HEK293 (cell line): ENCODE measurements around the gene SREBF2.

Experiments used
- CTCF ChIA-PET: fragments of 350-600 bp; formaldehyde crosslinking; extraction: SDS; loops from one replicate; lab custom pipeline; 2021; ENCODE audit warnings: antibody characterized with exemption; lab: Yijun Ruan, JAX
- POLR2A ChIA-PET: fragments of 300-600 bp; formaldehyde crosslinking; extraction: SDS; loops from one replicate; lab custom pipeline; 2020; ENCODE audit warnings: antibody characterized with exemption, inconsistent platforms; lab: Yijun Ruan, JAX
- H3K27ac ChIP-seq: fragments of 200-500 bp; sonication (Bioruptor generic); 2 replicates; pipeline ENCODE4 v1.5.1; 2014; ENCODE audit warnings: low read depth, low read length, control low read depth, inconsistent platforms; ENCODE audit errors: extremely low read depth
- H3K36me3 ChIP-seq, 2 experiments: fragments of 200-500 bp in 1 of 2; sonication (Bioruptor generic) in 1 of 2; 1 replicate in 1 of 2; 2 replicates in 1 of 2; pipeline ENCODE4 v1.5.1; 2014 to 2017; ENCODE audit warnings: inconsistent platforms in 2 of 2, low read length in 2 of 2; ENCODE audit not compliant: control insufficient read depth in 2 of 2, insufficient read depth in 1 of 2
- H3K4me1 ChIP-seq: fragments of 200-500 bp; sonication (Bioruptor generic); 2 replicates; pipeline ENCODE4 v1.5.1; 2014; ENCODE audit warnings: mild to moderate bottlenecking, low read length, inconsistent platforms; ENCODE audit not compliant: control insufficient read depth, insufficient read depth
- H3K4me3 ChIP-seq: 2 replicates; pipeline ENCODE4 v1.5.1; 2011; ENCODE audit warnings: low read depth, mild to moderate bottlenecking, control low read depth, low read length, moderate library complexity
- H3K9me3 ChIP-seq: fragments of 200-500 bp; sonication (Bioruptor generic); 2 replicates; pipeline ENCODE4 v1.5.1; 2014; ENCODE audit warnings: low read depth, low read length, inconsistent platforms; ENCODE audit not compliant: control insufficient read depth, insufficient read depth
- GLIS2 ChIP-seq: fragments of 450-650 bp; formaldehyde crosslinking; IDR thresholded peaks from 2 replicates; pipeline ENCODE4 v1.5.1; 2016; ENCODE audit warnings: missing biosample characterization, missing genetic modification characterization
- WT1 ChIP-seq: fragments of 450-650 bp; formaldehyde crosslinking; IDR thresholded peaks from 2 replicates; pipeline ENCODE4 v1.5.1; 2016; ENCODE audit warnings: missing biosample characterization, missing genetic modification characterization
- ZBTB20 ChIP-seq: fragments of 450-650 bp; formaldehyde crosslinking; IDR thresholded peaks from 2 replicates; pipeline ENCODE4 v1.5.1; 2016; ENCODE audit warnings: missing biosample characterization, missing genetic modification characterization
- ZNF48 ChIP-seq: fragments of 450-650 bp; formaldehyde crosslinking; IDR thresholded peaks from 2 replicates; pipeline ENCODE4 v1.5.1; 2016; ENCODE audit warnings: missing biosample characterization, missing genetic modification characterization
- ZNF621 ChIP-seq: fragments of 450-650 bp; formaldehyde crosslinking; IDR thresholded peaks from 2 replicates; pipeline ENCODE4 v1.5.1; 2017; ENCODE audit warnings: missing biosample characterization, missing genetic modification characterization
- TF ChIP-seq, protein P1 (sequence below): sonication (generic); formaldehyde crosslinking; IDR thresholded peaks from 2 replicates; pipeline ENCODE4 v1.8.1; 2022; ENCODE audit warnings: mild to moderate bottlenecking, moderate library complexity, missing genetic modification reagents
- TF ChIP-seq, protein P2 (sequence below): fragments of 450-650 bp; formaldehyde crosslinking; IDR thresholded peaks from 2 replicates; pipeline ENCODE4 v1.5.1; 2016; ENCODE audit warnings: missing biosample characterization, missing genetic modification characterization
- TF ChIP-seq, protein P3 (sequence below): fragments of 450-650 bp; formaldehyde crosslinking; IDR thresholded peaks from 2 replicates; pipeline ENCODE4 v1.5.1; 2016; ENCODE audit warnings: missing biosample characterization, missing genetic modification characterization
- TF ChIP-seq, protein P4 (sequence below): fragments of 450-650 bp; formaldehyde crosslinking; IDR thresholded peaks from 2 replicates; pipeline ENCODE4 v1.5.1; 2017; ENCODE audit warnings: missing biosample characterization, missing genetic modification characterization
- TF ChIP-seq, protein P5 (sequence below): fragments of 450-650 bp; formaldehyde crosslinking; IDR thresholded peaks from 2 replicates; pipeline ENCODE4 v1.5.1; 2017; ENCODE audit warnings: missing biosample characterization, missing genetic modification characterization

SREBF2 gene

DNA sequence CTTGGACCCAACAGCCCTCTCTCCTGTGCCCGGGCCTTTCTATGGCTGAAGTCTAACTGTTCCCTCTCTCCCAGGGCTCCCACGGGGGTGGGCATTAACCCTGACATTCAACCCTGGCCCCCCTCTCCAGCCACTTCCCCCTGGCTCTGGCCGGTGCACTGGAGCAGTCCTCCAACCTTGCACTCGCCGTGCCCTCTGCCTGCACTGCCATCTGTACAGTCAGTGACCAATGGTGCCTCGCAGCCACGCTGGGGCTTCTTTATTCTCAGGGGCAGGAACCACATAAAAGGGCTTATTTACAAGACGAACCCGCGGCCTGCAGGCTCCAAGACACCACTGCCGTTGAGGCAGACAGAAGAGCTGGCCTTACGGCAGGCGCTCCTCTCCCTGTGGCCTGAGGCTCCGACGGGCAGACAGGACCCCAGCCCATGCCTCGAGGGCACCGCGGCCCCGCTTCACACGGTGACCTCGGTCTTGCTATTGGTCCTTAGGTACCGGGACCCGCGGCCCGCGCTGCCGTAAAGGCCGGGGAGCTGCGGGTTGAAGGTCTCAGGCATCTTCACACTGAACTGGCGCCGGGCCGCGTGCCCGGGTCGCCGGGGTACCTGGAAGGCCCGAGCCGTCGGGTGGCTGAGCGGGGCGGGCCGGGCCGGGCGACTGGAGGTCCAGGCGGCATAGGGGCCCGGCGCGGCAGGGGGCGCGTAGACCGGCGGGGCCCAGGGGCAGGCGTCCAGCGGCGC, 76.6 kb downstream of the SREBF2 start:
- peaks cover 0 to 33% of the 10 kb centered on the region in 2 experiments; a peak in 1 of 3 replicates for H3K36me3 ChIP-seq
- 0 out of 2 replicates have a peak, but pooled peaks have one; percentile 3 for TF ChIP-seq GLIS2 (tag by site-specific recombination)
- no peak for TF ChIP-seq ZNF621 (tag by site-specific recombination)
- TF ChIP-seq WT1 (tag by site-specific recombination), result no peak
- TF ChIP-seq, all 188 proteins: peak for 1
- ChIA-PET POLR2A (interaction anchor here (1.8 kb wide), 1 partner anchor 10 kb away, joined by 5 read pairs; no protein-coding TSS in a partner anchor), CTCF (interaction anchor here (1.9 kb wide), 1 partner anchor 163 kb away, joined by 5 read pairs; no protein-coding TSS in a partner anchor)
- no peak overlapping the region; the same call in 1 of the 2 replicates for H3K27ac ChIP-seq
- no peaks in the 10 kb centered on the region for H3K9me3 ChIP-seq
- H3K4me3 ChIP-seq, result no peak overlapping the region
- H3K4me1 ChIP-seq, result no peaks in the 10 kb centered on the region; the same call in 1 of the 2 replicates

DNA sequence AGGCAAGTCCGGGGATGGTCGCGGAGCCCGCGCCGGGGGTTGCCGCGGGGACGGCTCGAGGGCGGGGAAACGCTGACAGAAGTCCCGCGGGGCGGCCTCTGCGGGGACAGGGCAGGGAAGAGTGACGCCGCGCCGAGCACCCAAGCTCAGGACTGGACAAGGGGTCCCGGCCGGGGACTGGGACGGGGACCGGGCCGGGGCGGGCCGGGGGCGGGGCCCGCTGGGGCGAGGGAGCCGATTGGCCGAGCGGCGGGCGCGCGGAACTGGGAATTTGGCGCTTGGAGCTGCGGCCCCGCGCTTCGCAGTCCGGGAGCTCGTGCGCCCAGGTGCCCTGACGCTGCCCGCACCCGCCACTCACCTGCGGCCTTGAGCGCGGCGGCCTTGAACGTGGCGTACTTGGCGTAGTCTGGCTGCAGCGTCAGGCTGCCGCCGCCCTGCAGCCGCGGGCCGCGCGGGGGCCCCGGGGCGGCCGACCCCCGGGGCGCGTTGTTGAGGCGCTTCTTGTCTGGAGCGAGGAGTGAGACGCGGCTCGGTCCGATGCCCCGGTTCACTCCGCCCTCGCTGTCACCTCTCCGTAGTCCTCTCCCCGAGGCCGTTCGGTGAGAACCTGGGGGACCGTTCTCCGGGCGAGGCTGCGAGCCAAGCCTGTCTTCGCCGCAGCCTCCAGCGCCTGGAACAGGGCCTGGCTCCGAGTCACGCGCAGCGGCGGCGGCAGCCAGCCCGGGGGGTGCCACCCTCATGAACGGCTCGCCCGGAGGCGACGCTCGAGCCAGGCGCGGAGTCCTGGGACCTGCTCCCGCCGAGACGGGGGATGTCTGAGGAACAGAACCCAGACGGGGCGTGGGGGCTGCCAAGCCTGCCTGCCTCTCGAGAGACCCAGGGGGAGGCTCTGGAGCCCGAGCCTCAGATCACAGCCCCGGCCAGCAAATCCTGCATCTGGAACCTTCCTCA, 77.4 kb downstream of the SREBF2 start:
- H3K36me3 ChIP-seq, result peaks cover 0 to 24% of the 10 kb centered on the region in 2 experiments; a peak in 1 of 3 replicates
- no peaks in the 10 kb centered on the region; the same call in 1 of the 2 replicates for H3K4me1 ChIP-seq
- TF ChIP-seq, protein P1, sequence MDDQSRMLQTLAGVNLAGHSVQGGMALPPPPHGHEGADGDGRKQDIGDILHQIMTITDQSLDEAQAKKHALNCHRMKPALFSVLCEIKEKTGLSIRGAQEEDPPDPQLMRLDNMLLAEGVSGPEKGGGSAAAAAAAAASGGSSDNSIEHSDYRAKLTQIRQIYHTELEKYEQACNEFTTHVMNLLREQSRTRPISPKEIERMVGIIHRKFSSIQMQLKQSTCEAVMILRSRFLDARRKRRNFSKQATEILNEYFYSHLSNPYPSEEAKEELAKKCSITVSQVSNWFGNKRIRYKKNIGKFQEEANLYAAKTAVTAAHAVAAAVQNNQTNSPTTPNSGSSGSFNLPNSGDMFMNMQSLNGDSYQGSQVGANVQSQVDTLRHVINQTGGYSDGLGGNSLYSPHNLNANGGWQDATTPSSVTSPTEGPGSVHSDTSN, result no peak
- TF ChIP-seq ZNF48 (tag by site-specific recombination) (no peak), ZBTB20 (tag by site-specific recombination) (no peak)
- TF ChIP-seq, protein P2, sequence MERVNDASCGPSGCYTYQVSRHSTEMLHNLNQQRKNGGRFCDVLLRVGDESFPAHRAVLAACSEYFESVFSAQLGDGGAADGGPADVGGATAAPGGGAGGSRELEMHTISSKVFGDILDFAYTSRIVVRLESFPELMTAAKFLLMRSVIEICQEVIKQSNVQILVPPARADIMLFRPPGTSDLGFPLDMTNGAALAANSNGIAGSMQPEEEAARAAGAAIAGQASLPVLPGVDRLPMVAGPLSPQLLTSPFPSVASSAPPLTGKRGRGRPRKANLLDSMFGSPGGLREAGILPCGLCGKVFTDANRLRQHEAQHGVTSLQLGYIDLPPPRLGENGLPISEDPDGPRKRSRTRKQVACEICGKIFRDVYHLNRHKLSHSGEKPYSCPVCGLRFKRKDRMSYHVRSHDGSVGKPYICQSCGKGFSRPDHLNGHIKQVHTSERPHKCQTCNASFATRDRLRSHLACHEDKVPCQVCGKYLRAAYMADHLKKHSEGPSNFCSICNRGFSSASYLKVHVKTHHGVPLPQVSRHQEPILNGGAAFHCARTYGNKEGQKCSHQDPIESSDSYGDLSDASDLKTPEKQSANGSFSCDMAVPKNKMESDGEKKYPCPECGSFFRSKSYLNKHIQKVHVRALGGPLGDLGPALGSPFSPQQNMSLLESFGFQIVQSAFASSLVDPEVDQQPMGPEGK (tag by site-specific recombination), result no peak
- TF ChIP-seq, protein P3, sequence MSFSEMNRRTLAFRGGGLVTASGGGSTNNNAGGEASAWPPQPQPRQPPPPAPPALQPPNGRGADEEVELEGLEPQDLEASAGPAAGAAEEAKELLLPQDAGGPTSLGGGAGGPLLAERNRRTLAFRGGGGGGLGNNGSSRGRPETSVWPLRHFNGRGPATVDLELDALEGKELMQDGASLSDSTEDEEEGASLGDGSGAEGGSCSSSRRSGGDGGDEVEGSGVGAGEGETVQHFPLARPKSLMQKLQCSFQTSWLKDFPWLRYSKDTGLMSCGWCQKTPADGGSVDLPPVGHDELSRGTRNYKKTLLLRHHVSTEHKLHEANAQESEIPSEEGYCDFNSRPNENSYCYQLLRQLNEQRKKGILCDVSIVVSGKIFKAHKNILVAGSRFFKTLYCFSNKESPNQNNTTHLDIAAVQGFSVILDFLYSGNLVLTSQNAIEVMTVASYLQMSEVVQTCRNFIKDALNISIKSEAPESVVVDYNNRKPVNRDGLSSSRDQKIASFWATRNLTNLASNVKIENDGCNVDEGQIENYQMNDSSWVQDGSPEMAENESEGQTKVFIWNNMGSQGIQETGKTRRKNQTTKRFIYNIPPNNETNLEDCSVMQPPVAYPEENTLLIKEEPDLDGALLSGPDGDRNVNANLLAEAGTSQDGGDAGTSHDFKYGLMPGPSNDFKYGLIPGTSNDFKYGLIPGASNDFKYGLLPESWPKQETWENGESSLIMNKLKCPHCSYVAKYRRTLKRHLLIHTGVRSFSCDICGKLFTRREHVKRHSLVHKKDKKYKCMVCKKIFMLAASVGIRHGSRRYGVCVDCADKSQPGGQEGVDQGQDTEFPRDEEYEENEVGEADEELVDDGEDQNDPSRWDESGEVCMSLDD (tag by site-specific recombination), result no peak
- TF ChIP-seq, protein P4, sequence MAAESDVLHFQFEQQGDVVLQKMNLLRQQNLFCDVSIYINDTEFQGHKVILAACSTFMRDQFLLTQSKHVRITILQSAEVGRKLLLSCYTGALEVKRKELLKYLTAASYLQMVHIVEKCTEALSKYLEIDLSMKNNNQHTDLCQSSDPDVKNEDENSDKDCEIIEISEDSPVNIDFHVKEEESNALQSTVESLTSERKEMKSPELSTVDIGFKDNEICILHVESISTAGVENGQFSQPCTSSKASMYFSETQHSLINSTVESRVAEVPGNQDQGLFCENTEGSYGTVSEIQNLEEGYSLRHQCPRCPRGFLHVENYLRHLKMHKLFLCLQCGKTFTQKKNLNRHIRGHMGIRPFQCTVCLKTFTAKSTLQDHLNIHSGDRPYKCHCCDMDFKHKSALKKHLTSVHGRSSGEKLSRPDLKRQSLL (tag by site-specific recombination), result peak; percentile 68
- TF ChIP-seq, protein P5, sequence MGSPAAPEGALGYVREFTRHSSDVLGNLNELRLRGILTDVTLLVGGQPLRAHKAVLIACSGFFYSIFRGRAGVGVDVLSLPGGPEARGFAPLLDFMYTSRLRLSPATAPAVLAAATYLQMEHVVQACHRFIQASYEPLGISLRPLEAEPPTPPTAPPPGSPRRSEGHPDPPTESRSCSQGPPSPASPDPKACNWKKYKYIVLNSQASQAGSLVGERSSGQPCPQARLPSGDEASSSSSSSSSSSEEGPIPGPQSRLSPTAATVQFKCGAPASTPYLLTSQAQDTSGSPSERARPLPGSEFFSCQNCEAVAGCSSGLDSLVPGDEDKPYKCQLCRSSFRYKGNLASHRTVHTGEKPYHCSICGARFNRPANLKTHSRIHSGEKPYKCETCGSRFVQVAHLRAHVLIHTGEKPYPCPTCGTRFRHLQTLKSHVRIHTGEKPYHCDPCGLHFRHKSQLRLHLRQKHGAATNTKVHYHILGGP, result no peak
- H3K9me3 ChIP-seq, result no peaks in the 10 kb centered on the region
- CTCF ChIA-PET, result interaction anchor here (1.9 kb wide), 1 partner anchor 164 kb away, joined by 5 read pairs; no protein-coding TSS in a partner anchor
- POLR2A ChIA-PET, result interaction anchor here (1.8 kb wide), 1 partner anchor 9 kb away, joined by 5 read pairs; no protein-coding TSS in a partner anchor
- no peak overlapping the region for H3K27ac ChIP-seq
- H3K4me3 ChIP-seq, result no peak overlapping the region
